Panc1 (cell line): ENCODE data around the gene IKBIP.

ENCODE experiments used
- CTCF ChIP-seq: fragments of 450-650 bp; IDR thresholded peaks from 2 replicates; pipeline ENCODE4 v1.5.1; 2017; ENCODE audit warnings: mild to moderate bottlenecking
- TCF7L2 ChIP-seq: IDR thresholded peaks from 2 replicates; pipeline ENCODE4 v1.6.1; 2011; ENCODE audit warnings: mild to moderate bottlenecking, low read depth, low read length, inconsistent platforms

GRCh38 chr12:98646294-98647090 lies 1.9 kb upstream of the IKBIP start:
- TF ChIP-seq CTCF (peak; percentile 24; the same call in 1 of the 2 replicates), TCF7L2 (no peak)
